Stimulated activated CD4-positive, alpha-beta T cell treated with anti-CD3 and anti-CD28 coated beads, TNF-alpha, amount 100 ng/mL, for 4 hours (primary cell): ENCODE measurements around the gene IL17A.

ENCODE experiments used
- DNase-seq, 3 experiments: peaks; one replicate each; pipeline ENCODE4 v3.0.0-alpha.2; 2020; ENCODE audit warnings: low read depth in 3 of 3

Gene IL17A

DNA sequence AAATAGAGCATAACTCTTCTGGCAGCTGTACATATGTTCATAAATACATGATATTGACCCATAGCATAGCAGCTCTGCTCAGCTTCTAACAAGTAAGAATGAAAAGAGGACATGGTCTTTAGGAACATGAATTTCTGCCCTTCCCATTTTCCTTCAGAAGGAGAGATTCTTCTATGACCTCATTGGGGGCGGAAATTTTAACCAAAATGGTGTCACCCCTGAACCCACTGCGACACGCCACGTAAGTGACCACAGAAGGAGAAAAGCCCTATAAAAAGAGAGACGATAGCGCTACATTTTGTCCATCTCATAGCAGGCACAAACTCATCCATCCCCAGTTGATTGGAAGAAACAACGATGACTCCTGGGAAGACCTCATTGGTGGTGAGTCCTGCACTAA lies at the start of gene IL17A:
TSS of gene IL17A (plus strand) at position 301 of the 400 bp plus-strand sequence. CDS start at position 358, 57 bp downstream.
- DNase-seq = no peak

- DNase-seq = no peak
Measured at GRCh38 chr6:52136934-52137467, 49.2 kb upstream of the IL17A start.

DNA sequence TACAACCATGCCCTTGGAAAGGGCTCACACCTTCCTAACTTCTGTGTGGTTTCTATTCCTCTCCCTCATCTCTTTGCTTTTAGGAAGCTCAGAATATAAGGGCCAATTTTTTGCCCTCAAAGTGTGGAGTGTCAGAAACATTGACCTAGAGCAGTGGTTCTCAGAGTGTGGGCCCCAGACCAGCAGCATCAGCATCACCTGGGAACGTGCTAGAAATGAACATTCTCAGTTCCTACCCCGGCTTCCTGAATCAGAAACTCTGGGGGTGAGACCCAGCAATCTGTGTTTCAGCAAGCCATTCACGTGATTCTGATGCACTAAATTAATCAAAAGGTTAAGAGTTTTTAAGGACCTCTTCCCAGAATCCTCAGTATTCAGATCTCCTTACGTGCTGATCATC lies 47.9 kb upstream of the IL17A start:
- DNase-seq = no peak

GRCh38 chr6:52139985-52140680 lies 46.0 kb upstream of the IL17A start:
- DNase-seq = no peak

- DNase-seq = no peak
Measured at GRCh38 chr6:52141596-52141995, 44.6 kb upstream of the IL17A start.

DNA sequence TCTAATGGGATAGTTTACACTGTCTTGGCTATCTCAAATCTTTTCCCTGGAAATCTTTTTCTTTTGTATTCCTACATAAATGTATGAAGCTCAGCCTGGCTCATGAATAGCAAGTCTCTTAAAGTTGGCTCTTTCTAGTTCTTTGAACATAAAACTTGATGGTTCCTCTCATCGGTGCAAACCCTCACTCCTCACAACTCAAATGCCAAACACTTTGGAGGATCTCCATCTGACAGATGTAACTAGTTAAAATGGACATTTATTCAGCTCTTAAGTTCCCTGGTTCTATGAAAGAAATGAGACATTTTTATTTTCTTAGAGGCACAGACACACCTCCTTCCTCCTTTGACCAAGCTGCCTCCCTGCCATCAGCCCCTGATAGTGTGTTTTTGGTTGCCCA lies 43.6 kb upstream of the IL17A start:
- no peak for DNase-seq

DNA sequence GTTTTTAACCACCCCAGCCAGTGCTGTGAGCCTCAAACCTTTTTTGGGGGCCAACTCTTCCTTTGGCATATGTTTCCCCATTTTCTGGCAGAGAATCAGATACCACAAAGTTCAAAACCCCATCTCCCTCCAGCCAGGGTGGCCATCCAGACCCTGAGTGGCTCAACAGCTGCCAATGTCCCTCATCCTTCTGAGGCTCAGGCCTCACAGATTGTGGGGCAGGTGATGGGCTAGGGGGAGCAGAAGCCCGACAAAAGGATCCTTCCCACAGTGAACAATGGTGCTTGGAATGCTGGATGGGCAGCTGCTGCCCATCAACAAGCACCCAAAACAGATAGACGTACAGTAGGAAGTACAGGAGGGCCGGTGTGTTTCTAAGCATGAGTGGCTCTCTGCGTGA lies 42.6 kb upstream of the IL17A start:
- DNase-seq = no peak

DNA sequence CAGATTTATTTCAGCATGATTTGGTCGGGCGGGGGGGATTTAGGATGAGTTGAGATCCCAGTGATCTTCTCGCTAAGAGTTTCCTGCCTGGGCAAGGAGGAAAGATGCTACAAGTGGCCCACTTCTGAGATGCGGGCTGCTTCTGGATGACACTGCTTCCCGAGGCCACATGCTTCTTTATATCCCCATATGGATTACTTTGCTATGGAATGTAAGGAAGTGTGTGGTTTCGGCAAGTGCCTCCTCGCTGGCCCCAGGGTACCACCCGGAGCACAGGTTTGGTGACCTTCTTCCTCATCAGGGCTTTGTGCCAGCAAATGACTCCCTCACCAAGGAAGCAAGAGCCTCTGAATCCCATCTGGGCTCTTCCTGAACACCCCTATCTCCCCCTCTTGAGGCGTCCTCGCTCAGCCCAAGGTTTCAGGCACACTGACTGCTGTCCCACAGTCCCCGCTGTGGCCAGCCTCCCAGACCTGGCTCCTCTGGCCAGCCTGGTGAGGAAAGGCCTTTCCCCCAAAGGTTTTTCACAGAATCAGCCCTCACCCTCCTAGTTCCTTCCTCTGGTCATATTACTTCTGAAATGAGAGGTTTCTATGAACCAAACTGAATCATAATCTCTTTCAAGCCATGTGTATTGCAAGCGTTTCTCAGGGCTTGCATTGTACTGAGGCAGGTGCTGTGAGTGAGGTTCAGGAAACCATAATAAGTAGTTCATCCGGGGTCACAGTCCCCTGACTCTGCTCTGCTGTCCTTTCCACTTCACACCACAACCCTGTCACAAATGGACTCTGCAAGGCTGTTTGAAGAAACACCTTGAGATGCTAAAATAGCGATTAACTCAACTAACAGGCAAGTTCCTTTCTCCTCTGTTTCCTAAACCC lies 41.7 kb upstream of the IL17A start:
- DNase-seq = no peak

DNA sequence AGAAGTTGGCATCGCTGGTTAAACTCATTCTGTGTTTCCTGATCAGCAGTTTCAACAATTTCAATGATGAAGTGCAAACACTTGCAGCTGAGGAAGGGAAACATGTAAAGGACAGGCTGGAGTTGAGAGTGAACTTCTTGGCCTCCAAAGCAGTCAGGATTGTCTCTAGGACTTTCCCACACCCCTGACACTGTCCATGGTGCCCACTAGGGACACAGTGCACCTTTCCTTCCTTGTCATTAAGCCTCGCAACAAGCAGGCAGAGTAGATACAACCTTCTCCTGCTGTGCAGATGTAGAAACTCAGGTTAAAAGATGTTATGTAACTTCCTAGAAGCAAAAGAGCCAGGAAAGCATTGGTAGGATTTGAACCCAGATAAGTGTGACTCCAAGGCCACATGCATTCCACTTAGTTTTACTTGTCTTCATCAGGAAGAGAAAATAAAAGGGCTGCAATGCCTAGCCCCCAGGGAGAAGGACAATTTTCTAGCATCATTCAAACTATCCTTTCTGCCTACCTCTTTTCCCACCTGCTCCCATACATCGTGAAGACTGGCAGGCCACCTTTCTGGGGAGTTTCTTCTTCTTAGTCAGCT lies 39.2 kb upstream of the IL17A start:
- no peak for DNase-seq

DNA sequence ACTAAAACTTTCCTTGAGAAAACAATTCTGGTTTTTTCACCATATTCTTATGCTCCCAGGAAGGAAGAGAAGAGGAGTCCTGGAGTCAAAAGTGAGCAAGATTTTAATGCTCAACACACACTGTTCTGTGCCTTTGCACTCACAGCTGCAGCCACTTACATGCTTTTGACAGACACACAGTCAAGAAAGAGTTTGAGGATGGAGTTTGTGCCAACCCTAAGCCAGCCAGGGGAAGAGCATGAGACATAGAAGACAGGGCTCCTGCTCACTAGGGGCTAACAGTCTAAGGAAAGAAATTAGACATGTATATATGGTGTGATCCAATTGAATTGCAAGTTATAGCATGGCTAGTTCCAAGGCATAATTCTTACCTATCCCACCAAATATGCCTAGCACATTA lies 37.1 kb upstream of the IL17A start:
- DNase-seq = no peak

- no peak for DNase-seq
Measured at GRCh38 chr6:52149949-52150348, 36.2 kb upstream of the IL17A start.

DNA sequence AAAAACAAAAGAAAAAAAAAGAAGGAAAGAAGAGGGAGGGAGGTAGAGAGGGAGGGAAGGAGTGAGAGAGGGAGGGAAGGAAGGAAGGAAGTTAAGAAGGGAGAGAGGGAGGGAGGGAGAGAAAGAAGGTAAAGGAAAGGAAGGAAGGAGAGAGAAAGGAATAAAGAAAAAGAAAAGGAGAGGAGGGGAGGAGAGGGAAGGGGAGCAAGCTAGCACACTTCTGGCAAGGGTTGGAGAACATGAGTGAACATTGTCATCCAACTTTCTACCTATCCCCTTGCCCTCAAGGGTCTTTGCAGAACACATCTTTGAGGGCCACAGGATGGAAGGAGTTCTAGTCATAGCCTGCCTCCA lies 34.1 kb upstream of the IL17A start:
- DNase-seq = no peak

- no peak for DNase-seq
Measured at GRCh38 chr6:52152711-52153160, 33.4 kb upstream of the IL17A start.

DNA sequence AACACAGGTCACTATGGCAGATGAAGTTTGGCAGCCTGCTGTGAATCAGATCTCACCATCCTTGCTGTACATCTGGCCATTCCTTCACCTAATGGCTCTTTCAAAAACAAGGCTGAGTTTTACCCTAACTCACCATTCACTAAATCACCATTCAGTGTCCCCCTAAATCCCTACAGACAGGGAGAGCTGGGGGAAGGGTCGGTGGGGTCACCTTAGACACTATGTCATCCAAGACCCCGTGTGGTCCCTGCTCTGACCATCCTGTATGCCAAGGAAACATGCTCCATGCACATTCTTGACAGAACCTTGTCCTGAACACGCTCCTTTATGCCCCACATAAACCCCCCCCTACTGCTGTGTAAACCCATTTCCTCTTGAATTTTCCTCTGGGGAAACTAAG lies 31.8 kb upstream of the IL17A start:
- DNase-seq = no peak

- no peak for DNase-seq
Measured at GRCh38 chr6:52155791-52156576, 30.2 kb upstream of the IL17A start.

DNA sequence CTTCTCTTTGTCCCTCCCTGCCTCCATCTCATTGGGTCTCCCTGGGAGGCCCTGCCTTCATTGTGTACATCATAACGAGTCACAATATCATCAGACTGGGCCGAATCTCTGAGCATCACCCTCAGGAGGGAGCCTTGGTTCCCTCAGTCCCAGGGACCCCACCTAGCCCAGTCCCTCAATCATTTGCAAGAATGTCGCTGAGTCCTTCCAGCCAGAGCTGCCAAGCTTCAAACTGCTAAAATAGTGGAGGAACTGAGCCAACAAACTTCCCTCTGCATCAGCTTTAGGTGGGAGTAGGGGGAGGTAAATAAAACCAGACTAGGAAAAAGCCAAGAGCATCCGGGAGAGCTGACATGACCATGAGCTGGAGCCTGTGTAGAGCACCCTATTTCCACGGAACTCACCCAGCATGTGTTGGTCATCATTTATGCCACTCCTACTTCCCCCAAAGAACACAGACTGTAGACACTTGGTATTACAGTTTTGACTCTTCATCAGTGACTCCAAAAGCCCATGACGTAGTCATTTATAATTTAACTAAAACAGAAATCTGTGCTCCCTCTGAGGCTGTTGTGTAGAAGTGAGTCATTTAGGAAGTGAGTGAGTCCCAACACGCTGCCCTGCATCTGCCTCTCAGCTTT lies 28.8 kb upstream of the IL17A start:
- DNase-seq = peak in 1 of 3 experiments; percentile 16

DNA sequence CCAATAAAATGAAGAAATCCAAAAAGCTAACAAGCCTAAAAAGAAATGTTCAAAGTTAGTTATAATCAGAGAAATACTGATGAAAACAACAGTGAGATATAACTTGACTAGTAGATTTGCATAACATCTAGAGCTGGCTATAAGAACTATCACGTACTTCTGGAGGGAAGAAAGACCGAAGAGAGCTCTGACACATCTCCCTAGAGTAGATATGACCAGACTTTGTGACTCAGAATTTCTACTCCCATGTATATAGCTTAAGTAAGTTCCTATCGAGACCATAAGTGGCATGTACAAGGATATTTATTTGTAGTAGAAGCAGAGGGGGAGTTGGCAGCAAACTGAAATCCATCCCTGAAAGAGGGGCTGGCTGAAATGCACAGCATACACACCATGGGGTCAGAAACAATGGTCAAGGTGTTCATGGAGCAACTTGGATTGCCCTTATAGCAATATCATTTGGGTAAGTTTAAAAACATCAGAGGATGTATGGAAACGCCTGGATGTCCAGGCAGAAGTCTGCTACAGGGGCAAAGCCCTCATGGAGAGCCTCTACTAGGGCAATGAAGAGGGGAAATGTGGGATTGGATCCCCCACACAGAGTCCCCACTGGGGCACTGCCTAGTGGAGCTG lies 25.6 kb upstream of the IL17A start:
- no peak for DNase-seq

- peak in 1 of 3 experiments; percentile 8 for DNase-seq
Measured at GRCh38 chr6:52161689-52162438, 24.3 kb upstream of the IL17A start.

DNA sequence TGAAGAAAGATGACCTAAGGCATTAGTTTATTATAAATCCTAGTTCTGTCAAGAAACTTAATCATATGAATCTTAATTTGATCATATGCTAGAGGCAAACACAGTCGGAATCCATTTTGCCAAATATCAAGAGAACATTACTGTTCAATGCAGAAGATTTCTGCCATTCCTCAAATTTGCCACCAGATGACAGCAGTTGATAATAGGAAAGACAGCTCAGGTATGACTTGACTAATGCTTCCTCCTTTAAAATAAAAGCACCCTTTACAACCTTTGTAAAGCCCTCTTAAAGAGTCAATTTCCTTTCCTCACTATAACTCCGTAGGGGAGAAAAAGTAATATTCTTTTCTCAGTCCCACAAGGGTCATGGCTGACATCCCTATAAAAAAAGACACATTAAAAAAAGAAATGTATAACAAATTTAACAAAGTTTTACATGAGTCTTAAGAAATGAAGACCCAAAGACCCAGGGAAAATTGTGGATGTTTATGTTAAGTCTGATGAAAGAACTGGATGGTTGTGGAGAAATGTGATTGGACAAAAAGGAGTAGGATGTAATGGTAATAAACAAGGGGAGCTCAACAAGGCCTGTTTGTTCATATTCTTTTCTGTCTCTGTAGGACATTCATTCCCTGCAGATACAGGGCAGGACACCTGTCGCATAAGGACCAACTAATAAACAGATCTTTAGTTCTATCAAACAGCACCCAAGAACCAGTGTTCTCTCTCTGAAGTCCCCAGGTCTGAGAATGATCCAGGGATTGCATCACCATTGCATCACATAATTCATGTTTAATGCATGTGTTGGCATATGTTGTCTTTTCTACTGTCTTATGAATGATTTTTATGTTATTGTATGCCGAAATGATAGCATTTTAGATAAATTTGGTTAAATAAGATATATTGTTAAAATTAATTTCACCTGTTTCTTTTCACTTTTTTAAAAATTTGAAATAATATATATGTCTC lies 23.0 kb upstream of the IL17A start:
- no peak for DNase-seq
